B cell (primary cell): ENCODE results near the gene ACKR2. TPM values are rescaled to one million over a fixed set of nuclear protein-coding genes. Genes with fewer than 3 reads are reported as not detected.

Experiments
- ATAC-seq: fragments of 200-7000 bp; cut with Tn5 transposase; one replicate; pipeline ENCODE4 v1.10.0; 2021; ENCODE audit warnings: low read depth, mild to moderate bottlenecking, moderate number of reproducible peaks, moderate library complexity
- CTCF ChIA-PET: fragments of 350-600 bp; sonication (Branson Sonifier 250); formaldehyde crosslinking; loops from one replicate; lab custom pipeline; 2021; ENCODE audit warnings: antibody characterized with exemption, inconsistent platforms; lab: Charles Lee
- POLR2A ChIA-PET: fragments of 350-600 bp; sonication (Branson Sonifier 250); formaldehyde crosslinking; loops from one replicate; lab custom pipeline; 2021; ENCODE audit warnings: antibody characterized with exemption; lab: Charles Lee
- DNase-seq: peaks from one replicate; pipeline ENCODE4 v3.0.0; 2013
- H2AFZ ChIP-seq: 2 replicates; pipeline ENCODE4 v1.6.1; 2012; ENCODE audit warnings: mild to moderate bottlenecking, low read depth, low read length; ENCODE audit not compliant: insufficient read depth, poor library complexity, severe bottlenecking
- H3K27ac ChIP-seq, 2 donors: 1 replicate in 1 of 2; 2 replicates in 1 of 2; pipeline ENCODE4 v1.5.1; 2012 to 2013; ENCODE audit warnings: low read length in 2 of 2, mild to moderate bottlenecking in 2 of 2, moderate library complexity in 1 of 2
- H3K27me3 ChIP-seq, 4 experiments: fragments of 200-600 bp in 1 of 4; sonication (generic) in 1 of 4; replicated peaks in 1 of 4; 1 replicate in 2 of 4; 2 replicates in 2 of 4; pipeline versions ENCODE4 v1.6.1 to v1.7.0; 2013 to 2016; ENCODE audit warnings: low read length in 3 of 4, mild to moderate bottlenecking in 2 of 4, mixed read lengths in 1 of 4, moderate library complexity in 1 of 4; ENCODE audit not compliant: insufficient read depth in 4 of 4, control insufficient read depth in 3 of 4; ENCODE audit errors: control extremely low read depth in 1 of 4
- H3K36me3 ChIP-seq, 2 experiments: replicated peaks in 1 of 2; 1 replicate in 1 of 2; 2 replicates in 1 of 2; pipeline versions ENCODE4 v1.6.1 to v1.7.1; 2013; ENCODE audit warnings: low read length in 1 of 2; ENCODE audit not compliant: insufficient read depth in 2 of 2, control insufficient read depth in 1 of 2; ENCODE audit errors: control extremely low read depth in 1 of 2, extremely low read depth in 1 of 2
- H3K4me1 ChIP-seq, 2 donors: fragments of 200-600 bp in 1 of 2; sonication (generic) in 1 of 2; 1 replicate in 1 of 2; 2 replicates in 1 of 2; pipeline versions ENCODE4 v1.5.1 to v1.6.1; 2013 to 2017; ENCODE audit warnings: low read length in 2 of 2; ENCODE audit not compliant: control insufficient read depth in 2 of 2, insufficient read depth in 2 of 2
- H3K4me2 ChIP-seq: replicated peaks from 2 replicates; pipeline ENCODE3; 2012; ENCODE audit warnings: mild to moderate bottlenecking, low read depth, low read length; ENCODE audit not compliant: poor library complexity, severe bottlenecking
- H3K4me3 ChIP-seq, 5 experiments: fragments of 200-600 bp in 1 of 5; sonication (generic) in 1 of 5; 1 replicate in 3 of 5; 2 replicates in 2 of 5; pipeline versions ENCODE4 v1.5.1 to v1.7.0; 2011 to 2016; ENCODE audit warnings: low read length in 4 of 5, mild to moderate bottlenecking in 4 of 5, low read depth in 2 of 5, control low read depth in 1 of 5, moderate library complexity in 1 of 5; ENCODE audit not compliant: insufficient read depth in 1 of 5; ENCODE audit errors: control extremely low read depth in 1 of 5, extremely low read depth in 1 of 5
- H3K79me2 ChIP-seq: fragments of 200-600 bp; sonication (generic); one replicate; pipeline ENCODE4 v1.6.0; 2016; ENCODE audit warnings: low read length; ENCODE audit not compliant: control insufficient read depth, insufficient read depth
- H3K9ac ChIP-seq: fragments of 200-600 bp; sonication (generic); 2 replicates; pipeline ENCODE4 v1.6.1; 2017; ENCODE audit warnings: mild to moderate bottlenecking, low read length, moderate library complexity
- H3K9me3 ChIP-seq, 3 donors: one replicate each; pipeline versions ENCODE4 v1.6.1 to v1.7.1; 2013; ENCODE audit warnings: low read length in 2 of 3; ENCODE audit not compliant: control insufficient read depth in 2 of 3, insufficient read depth in 1 of 3; ENCODE audit errors: control extremely low read depth in 1 of 3
- H4K20me1 ChIP-seq: 2 replicates; pipeline ENCODE4 v1.6.0; 2012; ENCODE audit warnings: mild to moderate bottlenecking, low read length; ENCODE audit not compliant: insufficient read depth, control insufficient read depth, poor library complexity, severe bottlenecking
- H3K27ac Mint-ChIP-seq: one replicate; pipeline ENCODE4 v1.8.0; 2021; ENCODE audit warnings: mixed read lengths
- H3K27me3 Mint-ChIP-seq: one replicate; pipeline ENCODE4 v1.8.0; 2021; ENCODE audit warnings: mixed read lengths
- H3K4me1 Mint-ChIP-seq: one replicate; pipeline ENCODE4 v1.8.0; 2021; ENCODE audit warnings: mixed read lengths
- H3K4me3 Mint-ChIP-seq: one replicate; pipeline ENCODE4 v1.8.0; 2021; ENCODE audit warnings: mixed read lengths
- H3K9me3 Mint-ChIP-seq: one replicate; pipeline ENCODE4 v1.8.0; 2022; ENCODE audit warnings: mixed read lengths; ENCODE audit not compliant: insufficient read depth
- EZH2 ChIP-seq: IDR thresholded peaks from 2 replicates; pipeline ENCODE4 v1.6.1; 2012; ENCODE audit warnings: borderline replicate concordance, low read depth, mild to moderate bottlenecking, moderate library complexity, low read length; ENCODE audit not compliant: insufficient read depth, poor library complexity, severe bottlenecking
- WGBS: methylation state at CpG from one replicate; pipeline ENCODE4 v1.1.5; 2013; ENCODE audit warnings: missing lambda C conversion rate; ENCODE audit not compliant: insufficient coverage; 5-methylcytosine and 5-hydroxymethylcytosine counted together
- intact Hi-C: fragments of 100-400 bp; cut with micrococcal nuclease; formaldehyde crosslinking; loops from one replicate; pipeline ENCODE4 v1.10.0; 2022
- polyA plus RNA-seq: library from polyadenylated mRNA; depleted of rRNA; stranded (reverse); fragments of >200 nt; gene quantifications from 2 replicates; pipeline ENCODE4 v1.2.3, GENCODE V29; 2012
- total RNA-seq, 2 donors: library from RNA; stranded (reverse); fragments of 120-200 nt in 1 of 2; gene quantifications; 1 replicate in 1 of 2; 2 replicates in 1 of 2; pipeline versions ENCODE4 v1.2.3 to v1.2.4, GENCODE V29; 2013 to 2022
- TF ChIP-seq, protein P1 (sequence below): fragments of 200-600 bp; IDR thresholded peaks from one replicate; pipeline ENCODE4 v1.8.0; 2022; ENCODE audit warnings: antibody characterized with exemption, mild to moderate bottlenecking

The ACKR2 gene
- total and polyA plus RNA-seq, 2 donors (not counting 1 experiment from before 2014, with no cell fraction given), result 0.31 to 1.7 TPM

DNA sequence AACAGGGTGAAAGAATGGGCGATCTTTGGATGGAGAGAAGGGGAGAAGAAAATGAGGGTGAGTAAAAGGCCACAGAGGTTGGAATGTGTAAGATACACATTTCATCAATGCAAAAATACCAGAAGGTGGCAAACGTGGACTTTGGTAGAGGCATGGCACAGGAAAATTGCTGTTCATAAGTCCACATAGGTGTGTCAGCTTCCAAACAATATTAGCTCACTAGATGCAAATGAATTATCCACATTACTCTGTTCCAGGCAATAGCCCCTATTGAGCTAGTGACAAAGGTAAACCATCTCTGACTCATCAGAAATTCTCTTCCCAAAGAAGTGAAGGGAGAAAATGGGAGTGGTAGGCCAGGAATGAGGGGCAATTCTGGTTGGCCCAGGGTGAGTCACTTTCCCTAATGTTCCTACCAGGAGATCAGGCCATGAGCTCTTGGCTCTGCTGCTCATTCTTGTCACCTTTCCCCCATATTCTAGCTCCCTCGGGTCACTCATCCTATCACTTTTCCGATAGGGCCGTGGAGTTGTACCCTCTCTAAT is 19.9 kb downstream of the ACKR2 start:
- no peaks in the 10 kb centered on the region for H3K79me2 ChIP-seq
- TF ChIP-seq, protein P1, sequence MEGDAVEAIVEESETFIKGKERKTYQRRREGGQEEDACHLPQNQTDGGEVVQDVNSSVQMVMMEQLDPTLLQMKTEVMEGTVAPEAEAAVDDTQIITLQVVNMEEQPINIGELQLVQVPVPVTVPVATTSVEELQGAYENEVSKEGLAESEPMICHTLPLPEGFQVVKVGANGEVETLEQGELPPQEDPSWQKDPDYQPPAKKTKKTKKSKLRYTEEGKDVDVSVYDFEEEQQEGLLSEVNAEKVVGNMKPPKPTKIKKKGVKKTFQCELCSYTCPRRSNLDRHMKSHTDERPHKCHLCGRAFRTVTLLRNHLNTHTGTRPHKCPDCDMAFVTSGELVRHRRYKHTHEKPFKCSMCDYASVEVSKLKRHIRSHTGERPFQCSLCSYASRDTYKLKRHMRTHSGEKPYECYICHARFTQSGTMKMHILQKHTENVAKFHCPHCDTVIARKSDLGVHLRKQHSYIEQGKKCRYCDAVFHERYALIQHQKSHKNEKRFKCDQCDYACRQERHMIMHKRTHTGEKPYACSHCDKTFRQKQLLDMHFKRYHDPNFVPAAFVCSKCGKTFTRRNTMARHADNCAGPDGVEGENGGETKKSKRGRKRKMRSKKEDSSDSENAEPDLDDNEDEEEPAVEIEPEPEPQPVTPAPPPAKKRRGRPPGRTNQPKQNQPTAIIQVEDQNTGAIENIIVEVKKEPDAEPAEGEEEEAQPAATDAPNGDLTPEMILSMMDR, result no peak
- TF ChIP-seq EZH2, result no peak

More for the DNA sequence above, 19.9 kb downstream of the ACKR2 start:
- no peaks in the 10 kb centered on the region for H3K9me3 Mint-ChIP-seq
- no CpG with 5 or more reads among the region's 5 CpGs for WGBS
- no peak overlapping the region for H3K4me3 Mint-ChIP-seq
- H3K36me3 ChIP-seq, result no peaks in the 10 kb centered on the region
- peaks cover 15% of the 10 kb centered on the region for H3K27me3 Mint-ChIP-seq
- no peak for DNase-seq
- H2AFZ ChIP-seq, result no peak overlapping the region
- H3K9me3 ChIP-seq, result no peaks in the 10 kb centered on the region
- H3K4me1 Mint-ChIP-seq, result peaks cover 4% of the 10 kb centered on the region
- intact Hi-C loops, result no loop called here
- ChIA-PET CTCF (interaction anchor here (0.6 to 1.3 kb wide), 3 partner anchors 8 to 54 kb away, joined by 3 to 5 read pairs (median 3); no protein-coding TSS in a partner anchor), POLR2A (interaction anchor here (0.6 kb wide), 1 partner anchor 14 kb away, joined by 3 read pairs; no protein-coding TSS in a partner anchor)
- H3K4me1 ChIP-seq, result no peaks in the 10 kb centered on the region
- ATAC-seq, result no peak
- H3K4me2 ChIP-seq, result no peak overlapping the region
- no peaks in the 10 kb centered on the region for H4K20me1 ChIP-seq
- no peak overlapping the region for H3K4me3 ChIP-seq
- H3K27ac ChIP-seq, result no peak overlapping the region
- H3K27ac Mint-ChIP-seq, result no peak overlapping the region
- H3K27me3 ChIP-seq, result no peaks in the 10 kb centered on the region
- no peak overlapping the region for H3K9ac ChIP-seq
